ENCODE data around the gene ROR1. TPM values are rescaled to one million over a fixed set of nuclear protein-coding genes. Genes with fewer than 3 reads are reported as not detected.

The ROR1 gene
- total and polyA plus RNA-seq, 2 donors (not counting 3 experiments of a cell fraction or from before 2014, with no cell fraction given): 2.6 to 3.5 TPM

GRCh38 chr1:64038119-64038518 is 264.3 kb downstream of the ROR1 start:
- no peaks in the 10 kb centered on the region for H3K36me3 ChIP-seq (ENCODE audit: control insufficient read depth in 2 of 2, extremely low read depth in 1 of 2, insufficient read depth in 2 of 2, low read length in 2 of 2)
- no peak overlapping the region for H3K9ac ChIP-seq (replicated peaks; ENCODE audit: extremely low read depth, insufficient read depth, low read length)
- H3K79me2 ChIP-seq (ENCODE audit: control insufficient read depth, insufficient read depth, low read length): no peaks in the 10 kb centered on the region
- POLR2A ChIA-PET: no interaction called here
- no peak overlapping the region for H2AFZ ChIP-seq (ENCODE audit: low read depth, low read length)
- H3K9me1 ChIP-seq (replicated peaks; ENCODE audit: control insufficient read depth, extremely low read depth, insufficient read depth, low read length): no peaks in the 10 kb centered on the region
- no peak for DNase-seq (ENCODE audit: low read depth, low spot score)
- TF ChIP-seq POLR2A (IDR thresholded peaks at IDR 0.05; ENCODE audit: low read depth, low read length) (no peak), GATA2 (IDR thresholded peaks at IDR 0.05; ENCODE audit: insufficient read depth, insufficient read length, low read depth, low read length) (no peak), CTCF (IDR thresholded peaks at IDR 0.05; ENCODE audit: extremely low read depth in 1 of 2, insufficient read depth in 1 of 2, low read depth in 1 of 2, low read length in 2 of 2) (no peak), FOS (IDR thresholded peaks at IDR 0.05; ENCODE audit: borderline replicate concordance, insufficient read depth, low read length) (no peak), EZH2 (IDR thresholded peaks at IDR 0.05; ENCODE audit: borderline replicate concordance, low read depth, low read length, severe bottlenecking) (no peak), POLR2AphosphoS5 (IDR thresholded peaks at IDR 0.05; ENCODE audit: insufficient read depth, low read depth, low read length) (no peak)
- CTCF ChIA-PET: no interaction called here
- no peaks in the 10 kb centered on the region for H4K20me1 ChIP-seq (replicated peaks; ENCODE audit: control insufficient read depth, extremely low read depth, insufficient read depth, low read length)
- dilution Hi-C loops (cut with MboI; ENCODE audit: extremely low pct_ligation_motif_present, low sequenced_read_pairs) (no loop called here), intact Hi-C loops (cut with micrococcal nuclease) (loop anchor here (2.0 kb wide), 1 partner anchor 37 kb away; no protein-coding TSS in a partner anchor)
- H3K4me1 ChIP-seq (ENCODE audit: control insufficient read depth, extremely low read depth, insufficient read depth, low read length): peaks cover 6% of the 10 kb centered on the region
- H3K27me3 ChIP-seq (ENCODE audit: control insufficient read depth in 2 of 2, insufficient read depth in 2 of 2, low read length in 2 of 2): no peaks in the 10 kb centered on the region
- no TSS peak for BruUV-seq (replicated peaks)
- no peaks in the 10 kb centered on the region for H3K9me3 ChIP-seq (replicated peaks; ENCODE audit: control insufficient read depth, insufficient read depth, low read length)
- no peak for FAIRE-seq
- H3K27ac ChIP-seq (ENCODE audit: insufficient read depth, low read depth, low read length): no peak overlapping the region
- no peak overlapping the region for H3K4me2 ChIP-seq (ENCODE audit: insufficient read depth, low read length)
- no peak overlapping the region for H3K4me3 ChIP-seq (replicated peaks in 1 of 3; ENCODE audit: insufficient read depth in 1 of 3, low read depth in 1 of 3, low read length in 3 of 3)

GRCh38 chr1:64038965-64039364 is 265.1 kb downstream of the ROR1 start:
- no peak for TF ChIP-seq CTCF (IDR thresholded peaks at IDR 0.05; ENCODE audit: extremely low read depth in 1 of 2, insufficient read depth in 1 of 2, low read depth in 1 of 2, low read length in 2 of 2)
- TF ChIP-seq POLR2A (IDR thresholded peaks at IDR 0.05; ENCODE audit: low read depth, low read length): no peak
- TF ChIP-seq POLR2AphosphoS5 (IDR thresholded peaks at IDR 0.05; ENCODE audit: insufficient read depth, low read depth, low read length): no peak
- Histone ChIP-seq H2AFZ (ENCODE audit: low read depth, low read length) (no peak overlapping the region), H3K4me3 (replicated peaks in 1 of 3; ENCODE audit: insufficient read depth in 1 of 3, low read depth in 1 of 3, low read length in 3 of 3) (no peak overlapping the region), H3K4me2 (ENCODE audit: insufficient read depth, low read length) (no peak overlapping the region), H3K9me3 (replicated peaks; ENCODE audit: control insufficient read depth, insufficient read depth, low read length) (no peaks in the 10 kb centered on the region), H3K4me1 (ENCODE audit: control insufficient read depth, extremely low read depth, insufficient read depth, low read length) (peaks cover 6% of the 10 kb centered on the region), H4K20me1 (replicated peaks; ENCODE audit: control insufficient read depth, extremely low read depth, insufficient read depth, low read length) (no peaks in the 10 kb centered on the region), H3K36me3 (ENCODE audit: control insufficient read depth in 2 of 2, extremely low read depth in 1 of 2, insufficient read depth in 2 of 2, low read length in 2 of 2) (no peaks in the 10 kb centered on the region), H3K27ac (ENCODE audit: insufficient read depth, low read depth, low read length) (no peak overlapping the region), H3K79me2 (ENCODE audit: control insufficient read depth, insufficient read depth, low read length) (no peaks in the 10 kb centered on the region), H3K9me1 (replicated peaks; ENCODE audit: control insufficient read depth, extremely low read depth, insufficient read depth, low read length) (no peaks in the 10 kb centered on the region), H3K9ac (replicated peaks; ENCODE audit: extremely low read depth, insufficient read depth, low read length) (no peak overlapping the region), H3K27me3 (ENCODE audit: control insufficient read depth in 2 of 2, insufficient read depth in 2 of 2, low read length in 2 of 2) (no peaks in the 10 kb centered on the region)
- BruUV-seq (replicated peaks): no TSS peak
- ChIA-PET POLR2A (no interaction called here), CTCF (interaction anchor here (1.0 to 2.0 kb wide), 2 partner anchors 15 to 98 kb away, joined by 5 to 7 read pairs; no protein-coding TSS in a partner anchor)
- DNase-seq (ENCODE audit: low read depth, low spot score) (no peak), FAIRE-seq (no peak)
- intact Hi-C loops (cut with micrococcal nuclease): loop anchor here (1.0 to 2.0 kb wide), 2 partner anchors 33 to 36 kb away; no protein-coding TSS in a partner anchor
- dilution Hi-C loops (cut with MboI; ENCODE audit: extremely low pct_ligation_motif_present, low sequenced_read_pairs): no loop called here

Measured in endothelial cell of umbilical vein (primary cell).